GM18909 (cell line): ENCODE data around the gene IL2RG.
A peak's percentile ranks its signal among the peaks of the same experiment; 100 is the strongest.

Experiments
- ATAC-seq: cut with Tn5 transposase; IDR thresholded peaks from one replicate; pipeline ENCODE4 v1.9.1; 2021; ENCODE audit warnings: mild to moderate bottlenecking; ENCODE audit not compliant: unreplicated experiment, poor library complexity

IL2RG gene

GRCh38 chrX:71111141-71111843 lies at the start of gene IL2RG:
IL2RG (minus strand) TSS chrX:71111577; CDS start chrX:71111539, 38 bp downstream.
- peak; percentile 88 for ATAC-seq

GRCh38 chrX:71160475-71160874 lies 49.1 kb upstream of the IL2RG start:
- ATAC-seq, result no peak

- ATAC-seq, result no peak
Measured at GRCh38 chrX:71159335-71159734, 48.0 kb upstream of the IL2RG start.

GRCh38 chrX:71158603-71159002 lies 47.2 kb upstream of the IL2RG start:
- ATAC-seq, result no peak

GRCh38 chrX:71154641-71155040 lies 43.3 kb upstream of the IL2RG start:
- ATAC-seq, result no peak

- ATAC-seq, result no peak
Measured at GRCh38 chrX:71154196-71154595, 42.8 kb upstream of the IL2RG start.

- ATAC-seq, result no peak
Measured at GRCh38 chrX:71151366-71151765, 40.0 kb upstream of the IL2RG start.

- no peak for ATAC-seq
Measured at GRCh38 chrX:71148278-71148663, 36.9 kb upstream of the IL2RG start.

- no peak for ATAC-seq
Measured at GRCh38 chrX:71147496-71148277, 36.3 kb upstream of the IL2RG start.

- ATAC-seq, result no peak
Measured at GRCh38 chrX:71144651-71145050, 33.3 kb upstream of the IL2RG start, which contains the start of gene NLGN3. NLGN3 (plus strand) TSS chrX:71144841; CDS start chrX:71147750, 2,909 bp downstream.

GRCh38 chrX:71143508-71143907 lies 32.1 kb upstream of the IL2RG start:
- ATAC-seq, result no peak

- no peak for ATAC-seq
Measured at GRCh38 chrX:71140440-71140839, 29.1 kb upstream of the IL2RG start.

GRCh38 chrX:71131510-71131909 lies 20.1 kb upstream of the IL2RG start:
- ATAC-seq, result no peak

- ATAC-seq, result peak; percentile 81
Measured at GRCh38 chrX:71128915-71129765, 17.8 kb upstream of the IL2RG start.

- no peak for ATAC-seq
Measured at GRCh38 chrX:71128166-71128833, 16.9 kb upstream of the IL2RG start.

GRCh38 chrX:71118985-71119535 lies 7.7 kb upstream of the IL2RG start:
- no peak for ATAC-seq

- peak; percentile 89 for ATAC-seq
Measured at GRCh38 chrX:71118032-71118984, 6.9 kb upstream of the IL2RG start, which contains the start of gene MED12. MED12 (plus strand) TSS chrX:71118596; CDS start chrX:71118755, 159 bp downstream.

- ATAC-seq, result no peak
Measured at GRCh38 chrX:71117358-71117757, 6.0 kb upstream of the IL2RG start.
